Neural cell (in vitro differentiated cells): ENCODE results near the gene CAPN10. TPM values are rescaled to one million over a fixed set of nuclear protein-coding genes. Genes with fewer than 3 reads are reported as not detected.

Experiments
- H2AFZ ChIP-seq: fragments of 200-600, 300-800 bp; sonication (generic), shearing (Covaris generic); 2 replicates; pipeline ENCODE4 v1.6.0; 2014; ENCODE audit warnings: low read depth, mild to moderate bottlenecking, antibody characterized with exemption, low read length, moderate library complexity
- H3F3A ChIP-seq: fragments of 200-600 bp; shearing (Covaris generic); 2 replicates; pipeline ENCODE4 v1.6.1; 2016; ENCODE audit warnings: mild to moderate bottlenecking, moderate library complexity, mixed read lengths, antibody characterized with exemption, low read length; ENCODE audit not compliant: insufficient read depth, poor library complexity, severe bottlenecking
- H3K27ac ChIP-seq: fragments of 200-600, 300-800 bp; sonication (generic), shearing (Covaris generic); 2 replicates; pipeline ENCODE4 v1.5.1; 2014; ENCODE audit warnings: mild to moderate bottlenecking, low read length, moderate library complexity
- H3K27me3 ChIP-seq: fragments of 300-800, 200-600 bp; sonication (generic), shearing (Covaris generic); 2 replicates; pipeline ENCODE4 v1.6.0; 2014; ENCODE audit warnings: mild to moderate bottlenecking, low read depth, low read length, moderate library complexity; ENCODE audit not compliant: insufficient read depth
- H3K36me3 ChIP-seq: fragments of 300-800, 200-600 bp; sonication (generic), shearing (Covaris generic); 2 replicates; pipeline ENCODE4 v1.5.1; 2014; ENCODE audit warnings: mild to moderate bottlenecking, antibody characterized with exemption, low read length, moderate library complexity; ENCODE audit not compliant: insufficient read depth
- H3K4me2 ChIP-seq: fragments of 300-800, 200-600 bp; sonication (generic), shearing (Covaris generic); 2 replicates; pipeline ENCODE4 v1.6.0; 2014; ENCODE audit warnings: mild to moderate bottlenecking, low read length
- H3K4me3 ChIP-seq: fragments of 300-800, 200-600 bp; sonication (generic), shearing (Covaris generic); 2 replicates; pipeline ENCODE4 v1.5.1; 2014; ENCODE audit warnings: mild to moderate bottlenecking, low read length, moderate library complexity
- H3K79me2 ChIP-seq: fragments of 200-600 bp; shearing (Covaris generic); replicated peaks from 2 replicates; pipeline ENCODE4 v1.6.0; 2014; ENCODE audit warnings: mild to moderate bottlenecking, low read length, moderate library complexity; ENCODE audit not compliant: insufficient read depth
- H3K9ac ChIP-seq: fragments of 300-800, 200-600 bp; sonication (generic), shearing (Covaris generic); 2 replicates; pipeline ENCODE4 v1.6.1; 2016; ENCODE audit warnings: mild to moderate bottlenecking, low read length, mixed read lengths
- H3K9me2 ChIP-seq: fragments of 200-600 bp; shearing (Covaris generic); 2 replicates; pipeline ENCODE4 v1.6.1; 2016; ENCODE audit warnings: mild to moderate bottlenecking, low read length, mixed read lengths; ENCODE audit not compliant: insufficient read depth
- H3K9me3 ChIP-seq: fragments of 200-600, 300-800 bp; sonication (generic), shearing (Covaris generic); 2 replicates; pipeline ENCODE4 v1.6.1; 2016; ENCODE audit warnings: mild to moderate bottlenecking, mixed run types, low read length, moderate library complexity, mixed read lengths
- H4K20me1 ChIP-seq: fragments of 200-600 bp; shearing (Covaris generic); 2 replicates; pipeline ENCODE4 v1.6.1; 2016; ENCODE audit warnings: mild to moderate bottlenecking, mixed run types; ENCODE audit not compliant: insufficient read depth
- CTCF ChIP-seq: fragments of 450-650 bp; IDR thresholded peaks from 2 replicates; pipeline ENCODE4 v1.5.1; 2014; ENCODE audit warnings: antibody characterized with exemption, mild to moderate bottlenecking, moderate library complexity; ENCODE audit not compliant: poor library complexity, severe bottlenecking
- EP300 ChIP-seq: fragments of 450-650 bp; conservative IDR thresholded peaks from 2 replicates; pipeline ENCODE4 v1.6.1; 2014; ENCODE audit warnings: antibody characterized with exemption, mild to moderate bottlenecking, moderate library complexity; ENCODE audit not compliant: poor library complexity, severe bottlenecking
- EZH2 ChIP-seq: fragments of 200-600, 300-800 bp; shearing (Covaris generic), sonication (generic); IDR thresholded peaks from 2 replicates; pipeline ENCODE4 v1.6.1; 2014; ENCODE audit warnings: antibody characterized with exemption, low read length, borderline replicate concordance, mild to moderate bottlenecking; ENCODE audit not compliant: insufficient read depth, poor library complexity, severe bottlenecking
- MXI1 ChIP-seq: fragments of 450-650 bp; conservative IDR thresholded peaks from 2 replicates; pipeline ENCODE4 v1.6.1; 2014; ENCODE audit warnings: antibody characterized with exemption, mild to moderate bottlenecking; ENCODE audit not compliant: poor library complexity, severe bottlenecking
- POLR2AphosphoS5 ChIP-seq: IDR thresholded peaks from 2 replicates; pipeline ENCODE4 v1.6.1; 2012
- RAD21 ChIP-seq: fragments of 450-650 bp; conservative IDR thresholded peaks from 2 replicates; pipeline ENCODE4 v1.6.1; 2014; ENCODE audit warnings: antibody characterized with exemption, mild to moderate bottlenecking, moderate library complexity
- REST ChIP-seq: IDR thresholded peaks from 2 replicates; pipeline ENCODE4 v1.6.1; 2012; ENCODE audit warnings: borderline replicate concordance
- SMC3 ChIP-seq: fragments of 450-650 bp; conservative IDR thresholded peaks from 2 replicates; pipeline ENCODE4 v1.6.1; 2014; ENCODE audit warnings: antibody characterized with exemption, mild to moderate bottlenecking, moderate library complexity; ENCODE audit not compliant: poor library complexity
- TAF1 ChIP-seq: IDR thresholded peaks from 2 replicates; pipeline ENCODE4 v1.6.1; 2012; ENCODE audit warnings: low read depth
- polyA plus RNA-seq: library from polyadenylated mRNA; depleted of rRNA; stranded (reverse); fragments of >200 nt; gene quantifications from 2 replicates; pipeline ENCODE4 v1.2.3, GENCODE V29; 2014

CAPN10 gene
- polyA plus RNA-seq, 1 donor from 2014 or later = 120 TPM

- TF ChIP-seq MXI1 = no peak
- TF ChIP-seq EZH2 = no peak
- no peak for TF ChIP-seq SMC3
- Histone ChIP-seq H3K4me2 (no peak overlapping the region), H3K4me3 (no peak overlapping the region), H3F3A (no peaks in the 10 kb centered on the region), H3K79me2 (no peaks in the 10 kb centered on the region), H4K20me1 (no peaks in the 10 kb centered on the region), H3K27ac (no peak overlapping the region), H3K27me3 (no peaks in the 10 kb centered on the region), H3K9ac (no peak overlapping the region), H3K9me3 (no peaks in the 10 kb centered on the region), H3K36me3 (no peaks in the 10 kb centered on the region), H3K9me2 (no peaks in the 10 kb centered on the region), H2AFZ (no peak overlapping the region)
Measured at GRCh38 chr2:240598311-240598911, 11.9 kb downstream of the CAPN10 start.

- TF ChIP-seq RAD21 (no peak), CTCF (no peak), SMC3 (no peak), REST (no peak), POLR2AphosphoS5 (no peak), MXI1 (no peak), TAF1 (no peak), EP300 (no peak), EZH2 (no peak)
- Histone ChIP-seq H3K27me3 (no peaks in the 10 kb centered on the region), H3K36me3 (no peaks in the 10 kb centered on the region)
Measured at GRCh38 chr2:240599141-240599583, 12.6 kb downstream of the CAPN10 start.

More at GRCh38 chr2:240599141-240599583, 12.6 kb downstream of the CAPN10 start:
- H3K27ac ChIP-seq = no peak overlapping the region
- H3K4me3 ChIP-seq = no peak overlapping the region
- no peak overlapping the region for H2AFZ ChIP-seq
- H3K9ac ChIP-seq = no peak overlapping the region
- no peaks in the 10 kb centered on the region for H3F3A ChIP-seq
- H4K20me1 ChIP-seq = no peaks in the 10 kb centered on the region
- H3K9me3 ChIP-seq = no peaks in the 10 kb centered on the region
- H3K9me2 ChIP-seq = no peaks in the 10 kb centered on the region
- H3K4me2 ChIP-seq = no peak overlapping the region
- H3K79me2 ChIP-seq = no peaks in the 10 kb centered on the region
